ENCODE results near the gene IL4I1. TPM values are rescaled to one million over a fixed set of nuclear protein-coding genes. Genes with fewer than 3 reads are reported as not detected.

The IL4I1 gene
- total and polyA plus RNA-seq, 2 of the 8 experiments (the other 6 are each of a cell fraction or from before 2014, with no cell fraction given) = 0.41 to 0.76 TPM

- Histone ChIP-seq H2BK12ac (ENCODE audit: low read depth, low read length) (peak overlapping the region; percentile 35; the same call in 1 of the 2 replicates), H2AK5ac (ENCODE audit: low read depth, low read length) (peak overlapping the region; percentile 77; the same call in 1 of the 2 replicates), H3K4me3 (ENCODE audit: extremely low read depth in 1 of 4, insufficient read depth in 2 of 4, low read depth in 3 of 4, low read length in 4 of 4) (no peak overlapping the region), H4K5ac (ENCODE audit: insufficient read length, low read depth, low read length) (no peak overlapping the region), H3K18ac (ENCODE audit: extremely low read depth, low read length) (no peak overlapping the region), H2BK20ac (ENCODE audit: low read length) (no peak overlapping the region), H2BK15ac (ENCODE audit: low read length) (no peak overlapping the region), H2AFZ (ENCODE audit: low read length) (no peak overlapping the region), H2BK5ac (ENCODE audit: low read depth, low read length) (peak overlapping the region; percentile 87; the same call in 1 of the 2 replicates), H3K36me3 (ENCODE audit: control insufficient read depth in 2 of 4, insufficient read depth in 4 of 4, low read length in 3 of 4) (peaks cover 19 to 48% (median 34%) of the 10 kb centered on the region in 4 experiments), H3K79me2 (ENCODE audit: control insufficient read depth in 1 of 2, insufficient read depth in 2 of 2, low read length in 2 of 2) (peaks cover 24 to 96% of the 10 kb centered on the region in 2 experiments), H3K79me1 (ENCODE audit: low read depth, low read length) (peaks cover 22% of the 10 kb centered on the region), H3K4me1 (replicated peaks in 1 of 4; ENCODE audit: control insufficient read depth in 3 of 4, insufficient read depth in 4 of 4, low read length in 3 of 4) (peaks cover 0 to 19% (median 4%) of the 10 kb centered on the region in 4 experiments; a peak in 5 of 7 replicates), H3K23me2 (ENCODE audit: low read depth, low read length) (peaks cover 6% of the 10 kb centered on the region), H2BK120ac (replicated peaks; ENCODE audit: low read depth, low read length) (no peak overlapping the region), H4K20me1 (replicated peaks in 1 of 2; ENCODE audit: control insufficient read depth in 1 of 2, insufficient read depth in 2 of 2, low read length in 2 of 2) (peaks cover 41 to 50% of the 10 kb centered on the region in 2 experiments), H4K8ac (ENCODE audit: extremely low read depth, insufficient read depth, low read length) (peak overlapping the region; percentile 69), H3K27me3 (replicated peaks in 1 of 4; ENCODE audit: control insufficient read depth in 3 of 4, extremely low read depth in 1 of 4, insufficient read depth in 3 of 4, low read length in 3 of 4) (no peaks in the 10 kb centered on the region), H3K4ac (replicated peaks; ENCODE audit: insufficient read length, low read depth, low read length) (no peak overlapping the region), H3K9me3 (ENCODE audit: insufficient read depth in 2 of 2, low read depth in 1 of 2, low read length in 1 of 2) (no peaks in the 10 kb centered on the region), H4K91ac (replicated peaks; ENCODE audit: insufficient read length, low read length) (no peak overlapping the region), H3K9ac (replicated peaks in 1 of 4; ENCODE audit: extremely low read depth in 1 of 4, low read depth in 3 of 4, low read length in 3 of 4) (peak overlapping the region in 1 of 4 experiments; percentile 13; a peak in 1 of 7 replicates), H3K56ac (replicated peaks; ENCODE audit: insufficient read length, low read depth, low read length) (no peak overlapping the region), H3K27ac (ENCODE audit: low read depth, low read length) (no peak overlapping the region), H3K4me2 (ENCODE audit: insufficient read depth in 1 of 2, low read depth in 2 of 2, low read length in 2 of 2) (no peak overlapping the region; a peak in 1 of 4 replicates), H3K23ac (ENCODE audit: insufficient read length) (no peak overlapping the region), H3K14ac (ENCODE audit: insufficient read length) (no peak overlapping the region)
- 87% methylated on average over 22 of the region's 25 CpGs; no CpG with 5 or more reads in 1 of the 2 experiments for WGBS, 2 experiments (ENCODE audit: extremely low coverage in 1 of 2, insufficient coverage in 1 of 2, insufficient read length in 1 of 2, insufficient replicate concordance in 2 of 2, low coverage in 1 of 2, low lambda C conversion rate in 2 of 2, missing lambda C conversion rate in 1 of 2)
- ChIA-PET POLR2A (ENCODE audit: partially characterized antibody) (interaction anchor here (0.6 to 15.1 kb wide), 10 partner anchors 10 to 913 kb away, joined by 3 to 373 read pairs (median 4); partner anchors contain the start of genes AKT1S1 and IL4I1), CTCF (ENCODE audit: partially characterized antibody) (interaction anchor here (0.9 kb wide), 1 partner anchor 14 kb away, joined by 3 read pairs; no protein-coding TSS in a partner anchor)
- DNase-seq (ENCODE audit: low read depth in 1 of 2, low spot score in 2 of 2) = no peak
- no peak for FAIRE-seq
- peak; percentile 72; the same call in 1 of the 2 replicates for TF ChIP-seq TBP (IDR thresholded peaks at IDR 0.05; ENCODE audit: low read depth, low read length)
- TF ChIP-seq CHD2 (IDR thresholded peaks at IDR 0.05; ENCODE audit: low read length) = no peak
- no peak for TF ChIP-seq JUND (IDR thresholded peaks at IDR 0.05; ENCODE audit: low read length)
These were observed 27.6 kb upstream of the IL4I1 start for GRCh38 chr19:49924004-49924880.

Data from H1 (cell line).